Muscle of leg (tissue), 11 donors: ENCODE data around the gene TMED7. TPM values are rescaled to one million over a fixed set of nuclear protein-coding genes. Genes with fewer than 3 reads are reported as not detected.

Source experiments
- DNase-seq: peaks from one replicate; pipeline ENCODE4 v3.0.0; 2013
- H3K27ac ChIP-seq: one replicate; pipeline ENCODE4 v1.5.1; 2013; ENCODE audit warnings: mild to moderate bottlenecking, low read length, control low read depth
- H3K27me3 ChIP-seq: one replicate; pipeline ENCODE4 v1.6.1; 2013; ENCODE audit warnings: low read length; ENCODE audit not compliant: control insufficient read depth, insufficient read depth
- H3K36me3 ChIP-seq: one replicate; pipeline ENCODE4 v1.6.1; 2013; ENCODE audit warnings: low read length; ENCODE audit not compliant: control insufficient read depth, insufficient read depth
- H3K4me1 ChIP-seq: one replicate; pipeline ENCODE4 v1.6.1; 2013; ENCODE audit warnings: low read length; ENCODE audit not compliant: control insufficient read depth, insufficient read depth
- H3K4me3 ChIP-seq: one replicate; pipeline ENCODE4 v1.5.1; 2013; ENCODE audit warnings: low read length, control low read depth
- H3K9me3 ChIP-seq: replicated peaks from 2 replicates; pipeline ENCODE4 v1.6.1; 2013; ENCODE audit warnings: low read depth, low read length; ENCODE audit not compliant: control insufficient read depth
- WGBS: methylation state at CpG from one replicate; pipeline ENCODE4 v1.1.5; 2013; ENCODE audit warnings: missing lambda C conversion rate; ENCODE audit not compliant: insufficient coverage; 5-methylcytosine and 5-hydroxymethylcytosine counted together
- polyA plus RNA-seq, 8 donors: library from polyadenylated mRNA; unstranded; fragments of 120-200 nt; gene quantifications; one replicate each; pipeline versions ENCODE4 v1.2.1 to v1.2.3, GENCODE V29; 2013; ENCODE audit warnings: inconsistent platforms in 1 of 8, low replicate concordance in 1 of 8; ENCODE audit not compliant: insufficient read length in 8 of 8, insufficient read depth in 1 of 8
- total RNA-seq: library from RNA; stranded (reverse); fragments of 120-200 nt; gene quantifications from one replicate; pipeline ENCODE4 v1.2.4, GENCODE V29; 2013

Gene TMED7
- total and polyA plus RNA-seq, 9 donors = 49.3 to 79.6 (median 61.7) TPM

DNA sequence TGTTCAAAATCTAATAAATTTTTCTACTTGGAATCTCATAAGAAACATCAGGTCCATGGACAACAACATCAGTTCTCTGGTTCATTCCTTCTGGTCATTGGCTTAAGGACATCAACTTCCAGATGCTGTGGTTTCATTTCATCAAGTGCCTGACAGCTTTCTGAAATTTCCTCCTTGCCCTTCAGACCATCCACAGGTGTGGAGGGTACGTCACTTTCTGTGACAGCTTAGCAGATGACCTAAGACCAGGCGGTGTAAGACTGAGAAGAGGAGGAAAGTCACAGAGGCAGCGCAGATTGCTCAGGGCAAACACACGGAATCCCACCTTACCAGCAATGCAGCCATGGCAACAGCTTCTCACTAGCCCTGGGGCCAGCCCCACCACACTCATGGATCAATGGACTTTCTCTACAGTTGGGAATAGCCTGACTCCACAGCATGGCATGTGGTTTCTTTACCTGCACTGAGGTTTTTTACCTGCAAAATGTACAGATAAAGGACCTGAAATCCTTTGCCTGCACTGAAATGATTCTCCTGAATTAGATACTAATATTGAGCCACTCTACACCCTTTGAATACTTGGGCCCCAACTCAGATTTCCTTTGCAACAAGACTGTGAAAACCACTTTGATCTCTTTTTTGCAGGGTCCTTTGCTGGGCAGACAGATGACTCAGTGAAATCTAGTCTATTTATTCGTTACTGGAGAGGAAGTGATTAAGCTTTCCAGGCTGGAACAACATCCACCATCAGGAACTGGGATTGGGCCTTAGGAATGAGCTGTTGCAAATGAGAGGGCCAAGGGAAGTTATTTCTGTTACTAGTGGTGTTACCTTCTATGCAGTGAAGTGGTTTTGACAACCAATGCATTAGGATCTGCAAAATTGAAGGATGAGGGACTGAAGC is 50.4 kb downstream of the TMED7 start:
- no peak for DNase-seq
- Histone ChIP-seq H3K4me3 (no peak overlapping the region), H3K27ac (no peak overlapping the region), H3K9me3 (no peaks in the 10 kb centered on the region), H3K27me3 (no peaks in the 10 kb centered on the region), H3K36me3 (no peaks in the 10 kb centered on the region), H3K4me1 (no peaks in the 10 kb centered on the region)
- no CpG with 5 or more reads among the region's 5 CpGs for WGBS

DNA sequence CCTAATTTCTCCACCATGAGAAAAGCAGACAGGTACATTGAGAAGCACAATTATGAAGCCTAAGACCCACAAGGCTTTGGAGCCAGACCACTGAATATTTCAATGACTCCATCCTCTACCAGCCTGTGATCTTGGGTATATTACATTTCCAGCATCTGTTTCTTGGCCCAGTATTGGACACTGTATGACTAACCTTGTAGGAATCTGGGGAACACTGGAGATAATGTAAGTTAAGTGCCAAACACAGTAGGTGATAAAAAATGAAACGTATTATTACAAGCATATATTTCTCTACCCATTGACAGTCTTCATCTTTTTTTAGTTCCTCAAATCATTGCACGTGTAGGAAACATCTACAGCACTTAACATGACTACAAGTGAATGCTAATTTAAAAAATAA is 52.7 kb downstream of the TMED7 start:
- Histone ChIP-seq H3K4me3 (no peak overlapping the region), H3K36me3 (no peaks in the 10 kb centered on the region), H3K27ac (no peak overlapping the region), H3K27me3 (no peaks in the 10 kb centered on the region), H3K9me3 (no peaks in the 10 kb centered on the region), H3K4me1 (no peaks in the 10 kb centered on the region)
- no CpG with 5 or more reads among the region's 2 CpGs for WGBS
- DNase-seq = no peak

DNA sequence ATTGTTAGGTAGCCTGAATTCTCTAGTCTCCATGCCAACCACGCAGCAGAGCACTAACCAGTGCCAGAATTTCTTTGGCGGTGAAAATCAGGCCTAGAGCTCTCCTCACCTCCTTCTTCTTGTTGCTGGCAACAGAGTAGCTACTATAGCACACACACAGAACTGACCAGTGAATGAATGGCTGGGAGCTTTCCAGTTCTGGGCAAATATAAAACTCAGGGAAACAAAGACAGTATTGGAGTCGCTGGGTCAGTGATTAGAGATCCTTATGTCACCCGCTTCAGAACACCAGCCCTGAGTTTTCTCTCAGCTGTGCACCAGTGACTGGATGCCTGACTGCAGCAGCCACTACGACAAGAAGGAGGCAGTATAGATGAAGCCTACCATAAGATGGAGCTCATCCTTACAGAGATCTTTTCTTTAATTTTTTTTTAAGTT is 54.4 kb downstream of the TMED7 start:
- Histone ChIP-seq H3K36me3 (no peaks in the 10 kb centered on the region), H3K9me3 (no peaks in the 10 kb centered on the region), H3K27me3 (no peaks in the 10 kb centered on the region), H3K27ac (no peak overlapping the region), H3K4me1 (no peaks in the 10 kb centered on the region), H3K4me3 (no peak overlapping the region)
- peak; percentile 53 for DNase-seq
- 68% methylated on average over 2 of the region's 5 CpGs for WGBS

DNA sequence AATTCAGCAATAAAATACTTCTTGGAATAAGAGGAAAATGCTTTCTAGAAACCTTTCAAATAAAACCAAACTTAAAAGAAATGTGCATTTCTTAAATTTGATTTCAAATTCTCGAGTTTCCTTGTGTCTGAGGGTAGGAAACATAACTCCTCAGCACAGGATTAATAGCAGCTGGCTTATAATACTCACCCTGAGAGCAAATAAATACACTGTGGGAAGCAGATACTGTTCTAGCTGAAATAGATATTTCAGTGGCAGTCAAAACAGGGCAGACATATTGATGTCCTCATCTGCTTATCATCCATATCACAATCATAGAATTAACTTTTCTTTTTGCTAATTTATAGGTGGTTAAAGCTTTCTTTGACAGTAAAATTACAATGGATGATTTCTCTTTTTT is 57.2 kb downstream of the TMED7 start:
- no CpG with 5 or more reads among the region's 1 CpG for WGBS
- Histone ChIP-seq H3K4me3 (no peak overlapping the region), H3K4me1 (peaks cover 5% of the 10 kb centered on the region), H3K27me3 (no peaks in the 10 kb centered on the region), H3K9me3 (no peaks in the 10 kb centered on the region), H3K36me3 (no peaks in the 10 kb centered on the region), H3K27ac (no peak overlapping the region)
- no peak for DNase-seq

- Histone ChIP-seq H3K9me3 (no peaks in the 10 kb centered on the region), H3K27ac (no peak overlapping the region), H3K36me3 (no peaks in the 10 kb centered on the region), H3K4me1 (peaks cover 5% of the 10 kb centered on the region), H3K27me3 (no peaks in the 10 kb centered on the region), H3K4me3 (no peak overlapping the region)
- 75% methylated on average over 2 of the region's 2 CpGs for WGBS
- no peak for DNase-seq
Measured at GRCh38 chr5:115565233-115565632, 60.6 kb downstream of the TMED7 start.

Other genes with a start within 250 kb of the TMED7 start
- gene FEM1C, start 81.3 kb downstream of the TMED7 start, total RNA-seq = 16.7 TPM
- gene FEM1C, start 81.3 kb downstream of the TMED7 start, polyA plus RNA-seq = 10 to 100 TPM; 16.9 to 25.2 (median 22.6) TPM
- 3.3 TPM for gene TICAM2, start 23.6 kb downstream of the TMED7 start, total RNA-seq
- gene TICAM2, start 23.6 kb downstream of the TMED7 start, polyA plus RNA-seq = 1 to 10 TPM; 5.3 to 7.9 (median 6.5) TPM
- 19.1 TPM for gene CDO1, start 190.6 kb upstream of the TMED7 start, total RNA-seq
- gene CDO1, start 190.6 kb upstream of the TMED7 start, polyA plus RNA-seq = 10 to 100 TPM; 17.4 to 27.1 (median 23.1) TPM
- gene ATG12, start 215.5 kb upstream of the TMED7 start, total RNA-seq = 57.3 TPM
- 10 to 100 TPM; 42.1 to 57.3 (median 50.2) TPM for gene ATG12, start 215.5 kb upstream of the TMED7 start, polyA plus RNA-seq
- gene AP3S1, start 215.9 kb upstream of the TMED7 start, total RNA-seq = 63.8 TPM
- 100 to 1,000 TPM in 7 of 8 donors, 10 to 100 TPM in 1; 90.4 to 152 (median 116) TPM for gene AP3S1, start 215.9 kb upstream of the TMED7 start, polyA plus RNA-seq